ENCODE measurements around the gene INPP5D.
"Not testable (repeated sequence)": the region's sequence is repeated elsewhere in the genome, so short reads cannot be mapped to it uniquely, and the experiment has no call there.

INPP5D gene

DNA sequence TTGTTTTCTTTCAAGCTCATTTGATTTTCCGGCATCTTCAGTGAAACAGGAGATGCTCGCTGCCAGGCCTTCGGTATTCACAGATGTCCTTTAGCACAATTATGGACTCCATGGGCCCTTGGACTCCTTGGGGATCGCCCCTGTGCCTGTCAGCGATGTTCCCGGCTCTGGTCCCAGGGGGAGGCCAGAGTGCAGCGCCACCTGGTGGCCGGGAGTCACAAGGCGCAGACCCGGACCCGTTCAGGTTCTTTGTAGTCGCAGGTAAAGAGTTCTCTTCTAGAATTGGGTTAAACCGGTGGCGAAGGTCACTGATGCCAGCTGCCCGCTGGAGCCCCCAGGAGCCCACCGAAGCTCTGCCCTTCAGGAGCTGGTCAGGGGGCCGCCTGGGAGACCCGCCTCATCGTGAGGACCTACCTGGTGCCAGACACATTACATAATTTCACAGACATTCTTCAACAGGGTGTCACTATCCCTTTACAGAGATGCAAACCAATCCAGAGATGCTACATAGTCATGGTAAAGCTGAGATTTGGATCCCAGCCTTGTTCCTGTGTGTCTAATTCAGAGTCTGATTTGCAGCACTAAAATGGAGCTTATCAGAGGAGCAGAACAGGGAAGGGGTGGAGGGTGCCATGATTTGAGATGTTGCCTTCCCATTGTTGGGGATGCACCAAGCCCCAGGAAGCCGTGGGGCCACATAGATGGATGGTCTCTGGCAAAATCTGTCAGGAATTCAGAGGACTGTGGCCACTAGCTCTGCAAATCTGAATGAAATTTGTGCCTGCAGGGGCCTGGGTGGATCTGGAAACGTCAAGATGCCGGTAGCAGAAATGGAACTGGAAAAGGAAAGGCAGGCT, 6.0 kb upstream of the INPP5D start:
- DNase-seq, result peak; percentile 58

DNA sequence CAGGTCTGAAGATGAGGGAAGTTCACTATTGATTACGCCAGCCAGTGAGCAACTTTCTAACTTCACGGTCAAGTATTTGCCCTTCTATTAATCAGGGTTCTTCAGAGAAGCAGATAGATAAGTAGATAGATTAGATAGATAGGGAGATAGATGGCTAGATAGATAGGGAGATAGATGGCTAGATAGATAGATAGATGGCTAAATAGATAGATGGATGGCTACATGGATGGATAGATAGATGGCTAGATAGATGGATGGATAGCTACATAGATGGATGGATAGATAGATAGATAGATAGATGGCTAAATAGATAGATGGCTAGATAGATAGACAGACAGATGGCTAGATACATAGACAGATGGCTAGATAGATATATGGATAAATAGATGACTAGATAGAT, 4.8 kb upstream of the INPP5D start:
- DNase-seq, result no peak

DNA sequence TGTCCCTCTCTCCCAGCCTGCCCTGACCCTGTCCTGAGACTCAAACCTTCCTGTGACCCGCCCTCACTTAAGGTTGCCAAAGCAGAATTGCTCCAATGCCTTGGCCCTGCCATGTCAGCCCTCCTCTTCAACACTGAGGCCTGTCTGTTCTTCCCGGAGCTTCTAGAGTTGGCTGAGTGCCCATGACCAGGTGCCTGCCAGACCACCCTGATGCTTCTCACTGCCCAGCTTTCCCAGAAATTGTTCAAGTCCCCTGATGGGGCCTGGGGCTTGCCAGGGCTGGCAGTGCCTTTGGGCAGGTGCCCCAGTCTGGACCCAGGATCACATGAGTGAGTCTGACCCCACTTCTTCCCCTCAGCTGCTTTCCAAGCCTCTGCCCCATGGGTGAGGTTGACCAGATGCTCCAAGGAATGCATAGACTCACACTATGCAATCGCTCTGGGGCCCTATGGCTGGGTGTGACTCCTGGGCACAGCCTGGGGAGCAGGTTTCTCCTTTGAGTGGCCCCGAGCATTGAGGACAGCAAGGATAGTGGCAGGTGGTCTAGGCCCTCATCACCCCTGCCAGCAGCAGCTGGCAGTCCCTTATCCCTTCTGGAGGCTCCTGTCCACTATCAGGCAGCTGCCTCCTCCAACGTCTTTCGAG, 3.1 kb upstream of the INPP5D start:
- DNase-seq, result no peak

DNA sequence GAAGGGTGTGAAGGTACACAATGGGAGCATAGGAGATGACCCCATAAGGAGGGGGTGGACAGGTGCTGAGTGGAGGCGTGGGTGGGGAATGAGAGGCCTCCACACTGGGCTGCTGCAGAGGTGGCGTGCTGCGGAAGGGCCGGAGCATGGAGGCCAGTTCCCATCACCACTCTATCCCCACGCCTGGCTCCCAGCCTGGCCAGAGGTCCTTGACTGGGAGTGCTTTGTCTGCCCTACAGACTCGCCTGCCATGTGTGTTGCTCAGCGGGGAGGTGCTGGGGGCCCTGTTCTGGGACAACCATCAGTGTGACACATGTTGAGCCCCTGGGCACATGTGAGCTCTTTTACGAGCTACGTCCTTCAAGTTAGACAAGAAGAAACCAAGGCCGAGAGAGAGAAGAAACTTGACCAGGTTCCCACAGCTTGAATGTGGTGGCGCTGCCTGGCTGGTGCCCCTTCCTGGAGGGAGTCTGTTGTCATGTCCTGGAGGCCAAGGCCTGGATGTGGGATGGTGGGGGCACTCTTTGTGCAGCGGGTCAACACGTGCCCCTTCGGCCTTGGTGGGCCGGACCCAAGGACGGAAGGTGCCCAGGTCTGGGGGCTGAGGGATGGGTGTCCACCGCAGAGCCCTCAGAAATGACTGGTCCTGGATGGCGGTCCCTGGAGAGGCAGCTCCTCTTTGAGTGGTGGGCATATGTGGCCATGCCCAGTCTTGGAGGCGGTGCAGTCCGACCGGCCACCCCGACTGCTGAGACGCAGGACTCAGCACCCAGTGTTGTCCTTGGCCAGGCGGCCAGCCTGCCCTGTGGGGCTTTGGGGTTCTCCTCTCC, 1.2 kb upstream of the INPP5D start:
- DNase-seq, result no peak

DNA sequence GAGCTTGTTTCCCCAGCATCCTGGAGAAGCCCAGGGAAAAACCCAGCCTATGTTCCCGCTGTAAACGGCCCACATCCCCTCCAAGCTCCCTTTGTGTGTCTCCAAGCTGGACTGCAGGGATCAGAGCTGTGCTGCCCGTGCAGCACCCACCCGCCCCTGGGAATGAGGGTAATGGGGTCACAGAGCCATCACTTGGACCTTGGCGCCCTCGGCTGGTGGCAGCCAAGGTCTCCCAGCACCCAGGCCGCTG, 670 bp upstream of the INPP5D start:
- no peak for DNase-seq

DNA sequence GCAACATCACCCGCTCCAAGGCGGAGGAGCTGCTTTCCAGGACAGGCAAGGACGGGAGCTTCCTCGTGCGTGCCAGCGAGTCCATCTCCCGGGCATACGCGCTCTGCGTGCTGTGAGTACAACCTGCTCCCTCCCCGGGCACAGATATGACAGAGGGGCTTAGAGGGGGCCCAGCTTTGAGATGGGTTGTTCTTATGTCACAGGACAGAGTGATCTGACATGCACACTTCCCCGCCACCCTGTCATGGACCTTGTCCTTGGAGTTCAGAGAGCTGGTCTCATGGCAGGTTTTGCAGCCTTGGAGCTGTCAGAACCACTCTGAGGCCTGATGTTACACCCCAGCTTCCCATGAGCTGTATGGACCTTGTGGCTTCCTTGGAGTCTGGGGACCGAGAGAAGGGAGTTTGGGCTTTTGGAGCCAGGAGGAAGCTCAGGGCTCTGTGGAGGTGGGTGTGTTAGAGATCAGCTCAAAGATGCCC, 398 bp downstream of the INPP5D start:
- no peak for DNase-seq

DNA sequence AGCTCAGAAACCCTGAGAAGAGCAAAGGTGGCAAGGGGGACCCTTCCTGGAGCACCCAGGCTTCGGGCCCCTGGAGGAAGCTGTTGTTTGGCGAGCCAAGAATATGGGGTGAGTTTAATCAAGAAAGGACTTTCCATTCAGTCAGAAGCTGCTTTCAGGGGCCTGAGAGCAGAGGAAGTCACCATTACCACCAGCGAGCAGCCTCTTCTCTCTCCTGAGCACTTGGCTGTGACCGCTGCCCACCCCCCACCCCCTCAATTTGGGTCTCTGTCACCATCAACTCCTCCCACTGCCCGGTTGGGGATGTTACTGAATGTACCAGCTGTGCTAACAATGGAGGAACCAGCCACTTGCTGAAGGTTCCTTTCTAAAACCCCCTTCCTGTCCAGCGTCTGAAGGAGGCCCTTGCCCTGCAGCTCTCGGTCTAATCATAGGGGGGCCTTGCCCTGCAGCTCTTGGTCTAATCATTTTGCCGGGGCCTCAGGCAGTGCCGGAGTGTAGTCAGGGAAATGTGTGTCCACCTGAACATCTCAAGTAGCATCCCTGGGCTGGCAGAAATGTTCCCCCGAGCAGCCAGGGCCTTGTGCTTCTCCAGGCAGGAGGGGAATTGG, 943 bp downstream of the INPP5D start:
- DNase-seq, result peak; percentile 58

DNA sequence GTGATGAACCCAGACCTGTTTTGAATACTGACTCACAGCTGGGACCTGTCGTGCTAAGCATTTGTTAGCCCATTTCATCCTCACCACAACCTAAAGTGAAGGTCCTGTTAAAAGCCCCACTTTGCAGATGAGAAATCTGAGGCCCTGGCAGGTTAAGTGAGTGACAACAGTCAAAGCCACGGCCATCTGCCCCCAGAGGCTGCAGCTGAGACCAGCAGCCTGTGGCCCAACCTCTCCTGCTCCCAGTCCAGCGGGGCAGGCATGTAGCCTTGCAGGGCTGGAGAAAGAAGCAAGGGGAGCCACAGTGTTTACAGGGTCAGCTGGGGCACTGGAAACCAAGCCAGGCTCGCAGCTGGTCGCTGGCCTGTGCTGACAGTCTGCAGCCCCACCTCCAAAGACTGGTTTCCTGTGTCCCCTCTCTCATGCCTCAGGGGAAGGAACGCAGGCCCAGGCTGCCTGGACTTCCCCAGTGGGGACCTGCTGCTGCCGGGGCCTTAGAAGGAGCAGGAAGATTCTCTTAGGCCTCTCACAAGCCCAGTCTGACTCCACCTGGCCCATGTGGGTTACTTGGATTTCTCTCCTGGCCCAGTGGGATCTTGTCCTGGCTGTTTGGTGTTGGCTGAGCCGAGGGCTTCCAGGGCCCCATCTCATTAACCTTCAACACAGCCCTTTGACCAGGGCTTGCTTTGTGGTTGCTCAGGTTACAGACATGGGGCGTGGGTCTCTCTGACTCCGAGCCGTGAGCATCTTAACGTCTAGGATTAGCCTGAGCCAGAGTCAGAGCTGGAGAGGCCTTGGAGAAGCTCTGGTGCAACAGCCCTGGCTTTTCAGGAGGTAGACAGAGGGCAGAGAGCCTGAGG, 1.7 kb downstream of the INPP5D start:
- DNase-seq, result no peak

DNA sequence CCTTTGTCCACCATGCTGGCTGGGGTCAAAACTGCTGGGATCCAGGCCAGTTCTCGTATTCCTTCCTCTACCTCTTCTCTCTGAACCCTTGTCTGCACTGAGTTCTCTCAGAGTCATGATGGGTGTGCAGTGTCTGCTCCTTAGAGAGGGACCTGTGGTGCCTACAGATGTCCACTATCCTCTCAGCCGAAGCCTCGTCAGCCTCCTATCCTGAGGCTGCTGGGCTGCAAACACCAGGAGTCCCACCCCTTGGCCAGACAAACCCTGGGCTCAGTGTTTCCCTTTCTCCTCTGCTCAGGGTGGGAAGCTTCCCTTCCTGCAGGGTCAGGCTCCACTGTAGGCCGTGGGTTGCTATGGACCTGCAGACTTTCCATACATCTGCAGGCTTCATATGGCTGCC, 2.3 kb downstream of the INPP5D start:
- DNase-seq, result no peak

DNA sequence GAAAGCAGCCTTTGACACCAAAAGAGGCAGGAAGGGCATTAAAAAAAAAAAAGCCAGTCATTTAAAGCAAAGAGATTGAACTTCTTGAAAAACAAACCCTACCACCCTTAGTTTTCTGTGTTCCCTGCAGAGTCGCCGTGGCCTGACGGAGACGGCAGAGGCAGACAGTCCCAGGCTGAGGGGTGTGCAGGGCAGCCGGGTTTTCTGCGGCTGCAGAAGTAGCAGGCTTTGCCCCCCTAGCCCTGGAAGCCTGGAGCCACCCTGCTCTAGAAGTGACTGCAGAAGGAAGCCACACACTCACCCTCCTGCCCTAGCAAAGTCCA, 2.8 kb downstream of the INPP5D start:
- DNase-seq, result no peak

DNA sequence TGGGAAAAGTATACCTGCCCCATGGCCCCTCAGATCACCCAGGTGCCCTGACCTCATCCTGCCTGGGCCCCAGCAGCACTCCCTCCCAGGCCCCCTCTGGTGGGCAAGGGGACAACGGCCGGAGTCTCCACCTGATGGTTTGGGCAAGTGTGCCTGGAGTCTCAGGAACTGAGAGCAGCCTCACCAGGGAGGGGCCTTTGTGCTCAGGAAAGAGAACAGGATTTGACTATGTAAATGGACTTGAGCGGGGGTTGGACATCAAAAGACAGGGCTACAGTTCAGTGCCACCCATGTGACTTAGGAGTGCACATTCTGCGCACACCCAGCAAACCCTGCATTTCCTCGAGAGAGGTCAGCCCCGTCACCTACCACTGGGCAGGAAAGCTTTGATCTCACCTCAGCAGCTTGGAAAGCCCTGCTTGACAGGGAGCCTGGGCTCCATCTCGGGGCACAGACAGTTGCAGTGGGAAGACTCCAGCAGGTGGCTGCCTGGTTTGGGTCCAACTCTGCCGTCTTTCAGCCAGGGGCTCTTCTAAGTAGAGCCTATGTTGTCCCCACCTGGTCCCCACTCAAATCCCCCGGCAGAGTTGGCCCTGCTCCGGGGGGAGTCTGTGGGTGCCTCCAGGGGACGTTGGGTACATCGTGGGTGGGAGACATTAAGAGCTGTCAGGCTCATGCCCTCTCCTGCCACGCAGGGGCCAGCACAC, 3.3 kb downstream of the INPP5D start:
- DNase-seq, result no peak

DNA sequence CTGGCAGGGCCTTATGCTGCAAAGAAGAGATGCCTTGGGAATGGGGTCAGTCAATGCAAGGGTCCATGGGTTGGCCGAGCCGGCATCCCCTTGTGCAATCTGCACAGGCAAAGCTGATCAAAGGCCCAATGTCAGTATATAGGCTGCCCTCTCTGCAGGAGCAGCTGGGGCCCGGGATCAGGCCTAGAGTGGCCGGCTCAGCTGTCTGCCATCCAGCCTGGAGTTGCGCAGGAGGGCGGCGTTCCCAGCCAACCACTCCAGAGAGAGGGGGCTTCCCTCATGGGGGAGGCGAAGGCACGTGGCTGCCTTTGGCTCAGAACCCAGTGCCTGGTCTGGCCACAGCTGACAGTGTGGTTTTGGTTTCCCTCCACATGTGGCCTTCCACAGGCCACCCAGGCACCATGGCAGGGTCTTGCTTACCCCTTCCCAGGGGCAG, 3.9 kb downstream of the INPP5D start:
- DNase-seq, result no peak

DNA sequence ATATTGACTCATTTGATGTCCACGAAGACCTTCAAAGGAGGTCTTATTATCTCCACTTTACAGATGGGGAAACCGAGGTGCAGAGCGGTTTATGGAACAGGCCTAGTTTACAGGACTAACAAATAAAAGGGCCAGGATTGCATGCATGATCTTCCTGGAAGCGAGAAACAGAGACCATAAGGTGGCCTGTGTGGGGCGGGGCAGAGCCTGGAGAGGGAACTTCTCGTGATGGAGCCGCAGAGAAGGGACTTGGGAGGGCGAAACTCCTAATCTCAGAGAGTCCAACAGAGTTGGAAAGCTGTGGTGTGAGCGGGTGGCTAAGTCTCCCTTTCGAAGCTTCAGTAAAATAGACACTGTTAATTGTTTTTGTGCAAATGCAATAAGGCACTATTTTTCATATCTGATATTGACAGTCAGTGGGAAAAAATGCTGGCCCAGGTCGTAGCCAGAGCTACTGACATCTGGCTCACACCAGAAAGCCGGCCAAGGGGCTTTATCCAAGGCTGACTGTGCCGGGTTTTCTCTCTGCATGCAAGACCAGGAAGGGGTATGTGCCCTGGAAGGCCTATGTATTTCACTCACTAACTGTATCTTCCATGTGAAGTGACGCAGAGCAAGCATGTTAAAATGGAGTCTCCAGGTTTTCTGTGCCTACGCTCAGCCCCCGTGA, 4.5 kb downstream of the INPP5D start:
- no peak for DNase-seq

DNA sequence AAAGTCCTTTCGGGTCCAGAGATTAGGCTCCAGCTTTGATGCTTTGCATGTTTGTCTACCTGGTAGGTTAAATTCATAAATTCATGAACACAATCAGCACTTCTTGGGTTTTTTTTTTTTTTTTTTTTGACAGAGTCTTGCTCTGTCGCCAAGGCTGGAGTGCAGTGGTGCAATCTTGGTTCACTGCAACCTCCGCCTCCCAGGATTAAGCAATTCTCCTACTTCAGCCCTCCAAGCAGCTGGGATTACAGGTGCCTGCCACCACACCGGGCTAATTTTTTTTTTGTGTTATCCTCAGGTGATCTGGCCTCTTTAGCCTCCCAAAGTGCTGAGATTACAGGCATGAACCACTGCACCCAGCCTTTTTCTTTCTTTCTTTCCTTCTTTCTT, 5.1 kb downstream of the INPP5D start:
- not testable (repeated sequence) for DNase-seq

DNA sequence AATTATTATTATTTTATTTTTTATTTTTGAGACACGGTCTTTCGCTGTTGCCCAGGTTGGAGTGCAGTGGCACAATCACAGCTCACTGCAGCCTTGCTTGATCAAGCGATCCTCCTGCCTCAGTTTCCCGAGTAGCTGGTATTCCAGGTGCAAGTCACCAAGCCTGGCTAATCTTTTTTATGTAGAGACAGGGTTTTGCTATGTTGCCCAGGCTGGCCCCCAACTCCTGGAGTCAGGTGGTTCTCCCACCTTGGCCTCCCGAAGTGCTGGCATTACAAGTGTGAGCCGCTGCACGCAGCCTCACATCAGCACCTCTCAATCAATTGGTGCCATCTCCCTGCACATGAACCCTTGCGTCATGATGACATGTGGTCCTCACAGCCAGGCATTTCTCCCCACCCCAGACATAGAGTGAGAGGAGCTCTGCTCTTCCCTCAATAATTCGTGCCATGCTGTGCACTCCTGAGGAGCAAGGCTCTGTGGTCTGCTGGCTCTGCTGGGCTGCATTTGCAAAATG, 5.9 kb downstream of the INPP5D start:
- DNase-seq, result no peak

DNA sequence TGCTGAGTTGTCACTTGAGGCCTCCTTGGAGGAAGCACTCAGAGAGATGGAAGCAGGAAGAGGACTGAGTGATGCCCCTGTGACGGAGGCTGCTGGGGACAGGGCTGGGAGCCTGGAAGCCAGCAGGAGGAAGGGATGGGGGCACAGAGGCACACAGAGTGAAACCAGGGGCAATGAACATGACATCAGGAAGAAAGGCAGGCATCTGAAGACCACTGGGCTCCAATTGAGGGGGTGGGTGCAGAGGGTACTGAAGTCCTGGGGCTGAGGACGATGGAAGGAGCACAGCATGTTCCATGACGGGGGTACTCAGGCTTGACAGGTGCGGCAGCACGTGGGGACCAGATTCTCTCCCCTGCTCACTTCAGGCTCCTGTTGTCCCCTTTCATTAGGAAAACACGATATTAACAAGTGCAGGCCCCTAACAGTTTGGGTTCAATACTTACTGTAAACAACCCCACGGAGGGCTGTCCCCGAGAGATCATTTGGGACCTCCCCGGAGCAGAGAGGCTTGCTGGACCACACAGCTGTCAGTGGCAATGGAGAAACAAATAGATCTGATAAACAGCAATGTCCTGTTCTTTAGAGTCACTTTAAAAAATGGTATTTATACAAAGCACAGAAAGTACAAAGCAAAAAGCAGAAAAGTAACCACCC, 8.7 kb downstream of the INPP5D start:
- DNase-seq, result no peak

DNA sequence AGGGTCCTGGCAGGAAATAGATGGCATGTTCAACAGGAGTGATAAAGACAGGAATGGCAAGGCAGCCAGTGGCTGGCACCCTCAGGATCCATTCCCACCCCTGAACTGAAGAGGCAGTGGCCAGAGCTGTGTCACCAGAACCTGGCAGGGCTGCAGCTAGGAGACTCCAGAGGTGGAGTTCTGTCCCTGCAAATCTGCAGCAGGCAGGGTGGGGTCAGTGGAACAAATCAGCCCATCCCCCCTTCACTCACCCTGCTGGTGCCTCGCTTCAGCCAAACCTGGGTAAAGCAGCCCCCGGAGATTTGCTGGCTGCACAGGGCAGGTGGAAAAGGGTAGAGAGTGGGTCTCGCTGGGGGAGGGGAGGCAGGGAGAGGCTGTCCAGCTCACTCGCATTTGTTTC, 12.7 kb downstream of the INPP5D start:
- DNase-seq, result no peak

DNA sequence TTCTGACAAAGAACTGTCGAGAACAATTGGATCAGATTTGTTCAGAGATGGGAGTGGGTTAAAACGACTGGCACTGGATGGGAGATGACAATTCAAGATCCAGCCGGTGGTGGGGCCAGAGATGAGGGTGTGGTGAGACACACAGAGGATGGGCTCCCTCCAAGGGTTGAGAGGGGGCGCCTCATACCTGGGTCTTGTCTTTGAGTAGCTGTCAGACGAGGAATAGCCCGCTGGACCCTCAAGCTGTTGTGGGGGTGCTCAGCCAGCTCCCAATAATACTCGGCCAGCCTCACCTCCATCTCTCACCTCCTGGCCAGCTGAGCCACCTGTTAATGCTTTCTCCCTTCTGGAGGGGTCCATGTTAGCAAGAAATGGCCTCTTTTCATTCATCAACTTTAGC, 14.0 kb downstream of the INPP5D start:
- DNase-seq, result no peak

DNA sequence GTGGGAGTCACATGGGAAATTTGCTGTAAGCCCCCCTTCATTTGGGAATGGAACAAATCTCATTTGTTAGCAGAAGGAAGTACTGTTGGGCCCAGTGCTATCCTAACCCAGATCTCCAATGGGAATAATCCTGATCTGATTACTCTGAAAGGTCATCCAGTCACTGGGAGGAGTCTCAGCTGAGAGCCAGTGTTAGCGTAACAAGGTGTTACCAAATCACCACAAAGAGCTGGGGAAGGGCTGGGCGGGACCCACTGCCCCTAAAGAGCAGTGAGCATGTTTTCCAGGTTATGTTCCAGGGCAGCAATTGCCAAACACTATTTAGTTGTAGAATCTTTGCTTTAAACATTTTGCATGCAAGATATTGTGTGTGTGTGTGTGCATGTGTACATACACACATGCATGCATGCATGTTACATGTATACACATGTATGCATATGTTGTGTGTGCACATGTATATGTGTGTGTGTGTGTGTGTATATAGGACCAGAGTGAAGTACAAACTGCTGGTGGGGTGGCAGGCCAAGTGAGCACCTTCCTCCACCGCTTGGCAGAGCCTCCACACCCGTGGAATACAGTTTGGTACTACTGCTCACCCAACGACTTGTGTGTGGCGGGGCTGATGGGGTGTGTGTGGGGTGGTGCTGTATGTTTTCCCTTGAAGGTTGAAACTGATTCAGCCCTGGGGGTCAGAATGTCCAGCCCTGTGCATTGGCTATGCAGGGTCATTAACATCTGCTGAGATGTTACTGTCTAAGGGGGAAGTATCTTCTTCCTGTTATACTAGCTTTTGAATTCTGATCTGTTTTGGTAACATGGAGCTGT, 15.2 kb downstream of the INPP5D start:
- DNase-seq, result no peak

DNA sequence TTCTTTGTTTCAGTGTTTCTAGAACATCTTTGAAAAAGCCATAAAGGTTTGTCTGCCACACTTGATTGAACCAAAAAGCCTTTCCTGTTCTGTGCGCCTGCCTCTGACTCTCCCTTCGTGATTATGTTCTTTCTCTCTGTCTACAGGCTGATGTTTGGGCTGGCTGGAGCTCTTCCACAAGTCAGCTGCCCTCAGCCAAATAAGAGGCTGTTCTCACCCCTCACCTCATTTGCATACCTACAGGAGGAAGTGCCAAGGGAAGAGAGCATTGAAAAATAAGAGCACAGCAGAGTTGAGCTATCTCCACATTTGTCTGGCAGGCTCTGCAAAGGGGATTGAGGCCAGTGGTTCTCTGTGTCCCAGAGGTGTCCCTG, 15.8 kb downstream of the INPP5D start:
- peak; percentile 58 for DNase-seq

All from CD4-positive, alpha-beta T cell treated with Interleukin-15 for 1 hour (primary cell).